Measurements from ENCODE around the gene SLC39A3. TPM values are rescaled to one million over a fixed set of nuclear protein-coding genes. Genes with fewer than 3 reads are reported as not detected.
A peak's percentile ranks its signal among the peaks of the same experiment; 100 is the strongest.

SLC39A3 gene
- total RNA-seq: 14.6 TPM
- 10 to 100 TPM; 35.1 to 41.8 (median 36.9) TPM for polyA plus RNA-seq

- ATAC-seq (ENCODE audit: low read depth in 2 of 2): peak; percentile 100
- Mint-ChIP-seq H3K27ac (peak within 1 kb of the TSS; percentile 12 to 79 (median 36)), H3K36me3 (peaks cover 23% of the 10 kb centered on the region), H3K9me3 (no peaks in the 10 kb centered on the region), H3K4me1 (peaks cover 0 to 22% (median 11%) of the 10 kb centered on the region in 4 donors), H3K4me3 (peak within 1 kb of the TSS; percentile 86 to 90 (median 88)), H3K27me3 (peaks cover 17% of the 10 kb centered on the region)
- H3K27ac ChIP-seq (ENCODE audit: insufficient read depth, low read length, poor library complexity, severe bottlenecking): peak within 1 kb of the TSS; percentile 57
- no peaks in the 10 kb centered on the region for H3K27me3 ChIP-seq (ENCODE audit: control insufficient read depth, insufficient read depth, low read length)
- H3K4me1 ChIP-seq (ENCODE audit: control insufficient read depth, insufficient read depth, low read length, poor library complexity, severe bottlenecking): peaks cover 14% of the 10 kb centered on the region
- H3K4me3 ChIP-seq (ENCODE audit: low read depth, low read length): peak within 1 kb of the TSS; percentile 69
- H3K9me3 ChIP-seq (ENCODE audit: control insufficient read depth in 2 of 2, low read length in 2 of 2): no peaks in the 10 kb centered on the region
- peaks cover 11% of the 10 kb centered on the region for H3K36me3 ChIP-seq (ENCODE audit: control insufficient read depth, insufficient read depth, low read length)
- DNase-seq: peak; percentile 98 to 99 (median 98)
Observed at GRCh38 chr19:2739602-2740313, at the start of gene SLC39A3. TSS of gene SLC39A3 (minus strand) at chr19:2740017. CDS start at chr19:2737257, 2,760 bp downstream.

- peaks cover 3% of the 10 kb centered on the region for H3K36me3 Mint-ChIP-seq
- H3K4me3 ChIP-seq (ENCODE audit: low read depth, low read length): no peak overlapping the region
- H3K27ac ChIP-seq (ENCODE audit: insufficient read depth, low read length, poor library complexity, severe bottlenecking): no peak overlapping the region
- H3K4me3 Mint-ChIP-seq: peak overlapping the region in 3 of 4 donors; percentile 41 to 82 (median 43)
- H3K9me3 Mint-ChIP-seq: peaks cover 0 to 2% (median 0%) of the 10 kb centered on the region in 7 donors
- H3K4me1 ChIP-seq (ENCODE audit: control insufficient read depth, insufficient read depth, low read length, poor library complexity, severe bottlenecking): peaks cover 25% of the 10 kb centered on the region
- H3K27me3 ChIP-seq (ENCODE audit: control insufficient read depth, insufficient read depth, low read length): no peaks in the 10 kb centered on the region
- no peaks in the 10 kb centered on the region for H3K27me3 Mint-ChIP-seq
- ATAC-seq (ENCODE audit: low read depth in 2 of 2): no peak
- H3K27ac Mint-ChIP-seq: no peak overlapping the region
- peaks cover 10 to 46% (median 24%) of the 10 kb centered on the region in 4 donors for H3K4me1 Mint-ChIP-seq
- H3K9me3 ChIP-seq (ENCODE audit: control insufficient read depth in 2 of 2, low read length in 2 of 2): no peaks in the 10 kb centered on the region
- H3K36me3 ChIP-seq (ENCODE audit: control insufficient read depth, insufficient read depth, low read length): peaks cover 3% of the 10 kb centered on the region
- DNase-seq: no peak
Observed at GRCh38 chr19:2788237-2788636, 48.4 kb upstream of the SLC39A3 start.

- H3K27ac ChIP-seq (ENCODE audit: insufficient read depth, low read length, poor library complexity, severe bottlenecking): no peak overlapping the region
Observed at GRCh38 chr19:2787115-2787514, 47.3 kb upstream of the SLC39A3 start.

GRCh38 chr19:2785244-2785997, 45.6 kb upstream of the SLC39A3 start, which contains the start of gene THOP1:
TSS of gene THOP1 (plus strand) at chr19:2785503. CDS start at chr19:2785663, 160 bp downstream.
- Mint-ChIP-seq H3K27me3 (peaks cover 4% of the 10 kb centered on the region), H3K36me3 (no peaks in the 10 kb centered on the region), H3K9me3 (peaks cover 0 to 2% (median 0%) of the 10 kb centered on the region in 7 donors), H3K27ac (peak within 1 kb of the TSS; percentile 9 to 97 (median 92)), H3K4me1 (peaks cover 18 to 69% (median 35%) of the 10 kb centered on the region in 4 donors), H3K4me3 (peak within 1 kb of the TSS; percentile 81 to 93 (median 89))
- Histone ChIP-seq H3K27ac (ENCODE audit: insufficient read depth, low read length, poor library complexity, severe bottlenecking) (peak within 1 kb of the TSS; percentile 69), H3K4me3 (ENCODE audit: low read depth, low read length) (peak within 1 kb of the TSS; percentile 77), H3K4me1 (ENCODE audit: control insufficient read depth, insufficient read depth, low read length, poor library complexity, severe bottlenecking) (peaks cover 43% of the 10 kb centered on the region), H3K9me3 (ENCODE audit: control insufficient read depth in 2 of 2, low read length in 2 of 2) (no peaks in the 10 kb centered on the region), H3K27me3 (ENCODE audit: control insufficient read depth, insufficient read depth, low read length) (no peaks in the 10 kb centered on the region), H3K36me3 (ENCODE audit: control insufficient read depth, insufficient read depth, low read length) (no peaks in the 10 kb centered on the region)
- DNase-seq (peak; percentile 98 to 99 (median 98)), ATAC-seq (ENCODE audit: low read depth in 2 of 2) (peak; percentile 90 to 91)

More at GRCh38 chr19:2787115-2787514, 47.3 kb upstream of the SLC39A3 start:
- Mint-ChIP-seq H3K4me1 (peaks cover 14 to 53% (median 28%) of the 10 kb centered on the region in 4 donors), H3K36me3 (peaks cover 3% of the 10 kb centered on the region), H3K9me3 (peaks cover 0 to 2% (median 0%) of the 10 kb centered on the region in 7 donors), H3K4me3 (peak overlapping the region; percentile 47 to 82 (median 75)), H3K27ac (no peak overlapping the region), H3K27me3 (peaks cover 4% of the 10 kb centered on the region)
- Histone ChIP-seq H3K4me1 (ENCODE audit: control insufficient read depth, insufficient read depth, low read length, poor library complexity, severe bottlenecking) (peaks cover 32% of the 10 kb centered on the region), H3K9me3 (ENCODE audit: control insufficient read depth in 2 of 2, low read length in 2 of 2) (no peaks in the 10 kb centered on the region), H3K36me3 (ENCODE audit: control insufficient read depth, insufficient read depth, low read length) (peaks cover 3% of the 10 kb centered on the region), H3K4me3 (ENCODE audit: low read depth, low read length) (no peak overlapping the region), H3K27me3 (ENCODE audit: control insufficient read depth, insufficient read depth, low read length) (no peaks in the 10 kb centered on the region)
- ATAC-seq (ENCODE audit: low read depth in 2 of 2) (no peak), DNase-seq (no peak)

GRCh38 chr19:2783781-2784145, 43.9 kb upstream of the SLC39A3 start:
- Histone ChIP-seq H3K9me3 (ENCODE audit: control insufficient read depth in 2 of 2, low read length in 2 of 2) (no peaks in the 10 kb centered on the region), H3K4me1 (ENCODE audit: control insufficient read depth, insufficient read depth, low read length, poor library complexity, severe bottlenecking) (peaks cover 43% of the 10 kb centered on the region), H3K27ac (ENCODE audit: insufficient read depth, low read length, poor library complexity, severe bottlenecking) (peak overlapping the region; percentile 82), H3K27me3 (ENCODE audit: control insufficient read depth, insufficient read depth, low read length) (no peaks in the 10 kb centered on the region), H3K36me3 (ENCODE audit: control insufficient read depth, insufficient read depth, low read length) (no peaks in the 10 kb centered on the region), H3K4me3 (ENCODE audit: low read depth, low read length) (peak overlapping the region; percentile 28)
- Mint-ChIP-seq H3K4me1 (peaks cover 18 to 72% (median 36%) of the 10 kb centered on the region in 4 donors), H3K9me3 (peaks cover 0 to 2% (median 0%) of the 10 kb centered on the region in 7 donors), H3K27ac (peak overlapping the region; percentile 94 to 97 (median 95)), H3K4me3 (peak overlapping the region; percentile 87 to 91 (median 90)), H3K36me3 (no peaks in the 10 kb centered on the region), H3K27me3 (peaks cover 4% of the 10 kb centered on the region)
- ATAC-seq (ENCODE audit: low read depth in 2 of 2): no peak
- DNase-seq: no peak

- peaks cover 43% of the 10 kb centered on the region for H3K4me1 ChIP-seq (ENCODE audit: control insufficient read depth, insufficient read depth, low read length, poor library complexity, severe bottlenecking)
- peak within 1 kb of the TSS; percentile 75 for H3K4me3 ChIP-seq (ENCODE audit: low read depth, low read length)
- H3K27me3 Mint-ChIP-seq: peaks cover 4% of the 10 kb centered on the region
- no peaks in the 10 kb centered on the region for H3K36me3 Mint-ChIP-seq
- peaks cover 3% of the 10 kb centered on the region for H3K36me3 ChIP-seq (ENCODE audit: control insufficient read depth, insufficient read depth, low read length)
- H3K4me1 Mint-ChIP-seq: peaks cover 17 to 71% (median 38%) of the 10 kb centered on the region in 4 donors
- peak within 1 kb of the TSS; percentile 94 to 97 (median 95) for H3K27ac Mint-ChIP-seq
- H3K4me3 Mint-ChIP-seq: peak within 1 kb of the TSS; percentile 87 to 91 (median 90)
- H3K27ac ChIP-seq (ENCODE audit: insufficient read depth, low read length, poor library complexity, severe bottlenecking): peak within 1 kb of the TSS; percentile 82
- ATAC-seq (ENCODE audit: low read depth in 2 of 2): peak; percentile 66 to 67
- no peaks in the 10 kb centered on the region for H3K27me3 ChIP-seq (ENCODE audit: control insufficient read depth, insufficient read depth, low read length)
- peak; percentile 94 to 98 (median 97) for DNase-seq
- peaks cover 0 to 2% (median 0%) of the 10 kb centered on the region in 7 donors for H3K9me3 Mint-ChIP-seq
- no peaks in the 10 kb centered on the region for H3K9me3 ChIP-seq (ENCODE audit: control insufficient read depth in 2 of 2, low read length in 2 of 2)
Observed at GRCh38 chr19:2782936-2783780, 43.3 kb upstream of the SLC39A3 start, which contains the start of gene SGTA. TSS of gene SGTA (minus strand) at chr19:2783273. CDS start at chr19:2769068, 14,205 bp downstream.
